Iris pigment epithelial cell (primary cell): ENCODE results near the gene INPP5A.
"Not testable (repeated sequence)": the region's sequence is repeated elsewhere in the genome, so short reads cannot be mapped to it uniquely, and the experiment has no call there.

ENCODE experiments used
- DNase-seq: peaks from one replicate; pipeline ENCODE4 v3.0.0-alpha.2; 2011; ENCODE audit warnings: low read depth

INPP5A gene

DNA sequence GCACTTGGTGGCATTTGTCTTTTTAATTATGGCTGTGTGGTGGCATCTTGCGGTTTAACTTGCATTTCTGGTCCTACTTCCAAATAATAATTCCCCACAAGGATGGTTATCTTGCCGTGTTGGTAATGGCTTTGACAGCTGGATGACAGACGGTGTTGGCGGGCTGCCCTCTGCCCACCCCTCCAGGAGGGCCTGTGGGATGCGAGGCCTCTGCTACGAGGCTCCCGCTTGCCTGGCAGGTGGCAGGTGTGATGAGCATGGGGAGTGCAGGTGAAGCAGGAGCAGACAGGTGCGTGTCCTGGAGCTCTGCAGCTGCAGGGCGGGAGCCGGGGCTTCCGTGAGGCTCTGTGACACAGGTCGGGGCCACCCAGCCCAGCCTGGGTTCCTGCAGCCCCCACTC, 11.8 kb downstream of the INPP5A start:
- DNase-seq: no peak

DNA sequence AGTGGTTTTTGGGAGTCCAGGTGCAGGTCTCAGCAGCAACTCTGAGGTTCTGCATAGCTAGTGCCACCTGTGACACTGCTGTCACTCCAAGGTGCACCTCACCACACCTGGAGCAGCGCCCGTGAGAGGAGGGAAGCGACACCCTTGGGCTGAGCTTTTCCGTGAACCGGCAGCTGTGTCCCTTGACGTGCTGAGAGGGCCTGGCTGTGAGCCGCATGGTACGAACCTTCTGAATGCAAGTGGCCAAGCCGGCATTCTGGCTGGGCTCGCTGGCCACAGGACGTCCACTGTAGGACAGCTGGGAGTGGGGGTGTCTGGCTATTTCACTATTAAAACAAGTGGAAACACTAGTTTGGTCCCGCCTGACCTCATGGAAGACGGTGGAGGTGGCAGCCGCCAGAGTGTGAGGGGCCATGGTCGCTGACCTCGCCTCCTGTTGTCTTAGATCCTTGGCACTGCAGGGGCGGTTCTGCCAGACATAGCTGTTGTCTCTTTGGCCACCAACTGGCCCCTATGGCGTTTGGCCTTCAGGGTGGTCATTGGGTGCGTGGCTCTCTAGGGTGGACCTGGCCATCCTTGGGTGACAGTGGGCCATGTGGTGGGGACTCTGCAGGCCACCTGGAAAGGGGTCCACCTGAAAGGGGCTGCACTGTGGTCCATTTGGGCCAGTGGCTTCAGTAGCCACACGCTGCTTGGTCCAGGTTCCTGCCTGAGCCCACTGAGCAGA, 12.9 kb downstream of the INPP5A start:
- DNase-seq: no peak

DNA sequence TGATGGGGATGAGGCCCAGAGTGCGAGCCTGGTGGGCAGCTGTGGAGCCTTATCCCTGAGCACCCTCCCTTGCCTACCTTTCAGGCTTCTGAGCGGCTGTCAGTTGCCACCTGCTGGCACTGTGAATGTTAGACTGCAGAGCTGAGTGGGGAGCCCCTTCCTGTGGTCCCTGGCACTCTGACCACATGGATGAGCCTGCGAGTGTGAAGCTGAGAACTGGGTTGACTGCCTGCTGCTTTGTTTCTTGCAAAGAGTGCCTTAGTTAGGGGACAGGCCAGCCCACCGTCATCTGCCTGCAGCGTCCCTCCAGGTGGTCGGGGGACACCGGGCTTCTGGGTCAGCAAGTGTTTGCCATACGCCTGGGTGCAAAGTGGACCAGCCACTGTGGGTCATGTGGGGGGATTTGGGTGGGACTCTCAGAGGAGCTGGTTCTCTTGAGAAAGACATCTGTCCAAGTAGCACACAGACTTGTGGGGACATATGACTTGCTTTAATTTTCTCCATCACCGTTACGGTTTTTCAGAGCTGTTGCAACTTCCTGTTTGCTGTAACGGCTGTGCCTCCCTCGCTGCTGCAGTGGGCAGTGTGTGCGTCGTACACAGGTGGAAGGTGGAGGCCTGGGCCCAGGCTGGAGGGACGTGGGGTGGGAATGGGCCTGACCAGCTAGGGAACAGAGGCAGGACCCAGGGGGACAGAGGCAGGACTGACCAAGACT, 13.7 kb downstream of the INPP5A start:
- peak; percentile 28 for DNase-seq

DNA sequence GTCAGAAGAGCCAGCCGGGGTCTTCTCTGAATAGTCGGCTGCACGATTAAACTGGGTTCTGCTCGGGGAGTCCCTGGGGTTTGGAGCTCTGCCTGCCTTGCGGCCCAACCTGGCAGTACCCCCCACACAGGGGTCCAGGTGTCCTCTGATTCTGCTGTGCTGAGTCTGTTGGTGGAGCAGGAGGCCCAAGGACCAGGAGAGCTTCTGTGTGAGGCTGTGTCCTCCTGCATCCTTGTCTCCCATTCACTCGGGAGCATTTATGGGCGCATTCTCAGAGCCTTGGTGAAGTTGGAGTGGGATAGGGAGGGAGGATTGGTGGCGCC, 14.2 kb downstream of the INPP5A start:
- DNase-seq: no peak

DNA sequence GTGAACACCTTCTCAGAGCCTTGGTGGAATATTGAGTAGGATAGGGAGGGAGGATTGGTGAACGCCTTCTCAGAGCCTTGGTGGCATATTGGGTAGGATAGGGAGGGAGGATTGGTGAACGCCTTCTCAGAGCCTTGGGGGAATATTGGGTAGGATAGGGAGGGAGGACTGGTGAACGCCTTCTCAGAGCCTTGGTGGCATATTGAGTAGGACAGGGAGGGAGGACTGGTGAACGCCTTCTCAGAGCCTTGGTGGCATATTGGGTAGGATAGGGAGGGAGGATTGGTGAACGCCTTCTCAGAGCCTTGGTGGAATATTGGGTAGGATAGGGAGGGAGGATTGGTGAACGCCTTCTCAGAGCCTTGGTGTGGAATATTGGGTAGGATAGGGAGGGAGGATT, 15.0 kb downstream of the INPP5A start:
- not testable (repeated sequence) for DNase-seq

DNA sequence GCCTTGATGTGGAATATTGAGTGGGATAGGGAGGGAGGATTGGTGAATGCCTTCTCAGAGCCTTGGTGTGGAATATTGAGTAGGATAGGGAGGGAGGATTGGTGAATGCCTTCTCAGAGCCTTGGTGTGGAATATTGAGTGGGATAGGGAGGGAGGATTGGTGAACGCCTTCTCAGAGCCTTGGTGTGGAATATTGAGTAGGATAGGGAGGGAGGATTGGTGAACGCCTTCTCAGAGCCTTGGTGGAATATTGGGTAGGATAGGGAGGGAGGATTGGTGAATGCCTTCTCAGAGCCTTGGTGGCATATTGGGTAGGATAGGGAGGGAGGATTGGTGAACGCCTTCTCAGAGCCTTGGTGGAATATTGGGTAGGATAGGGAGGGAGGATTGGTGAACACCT, 16.0 kb downstream of the INPP5A start:
- not testable (repeated sequence) for DNase-seq

DNA sequence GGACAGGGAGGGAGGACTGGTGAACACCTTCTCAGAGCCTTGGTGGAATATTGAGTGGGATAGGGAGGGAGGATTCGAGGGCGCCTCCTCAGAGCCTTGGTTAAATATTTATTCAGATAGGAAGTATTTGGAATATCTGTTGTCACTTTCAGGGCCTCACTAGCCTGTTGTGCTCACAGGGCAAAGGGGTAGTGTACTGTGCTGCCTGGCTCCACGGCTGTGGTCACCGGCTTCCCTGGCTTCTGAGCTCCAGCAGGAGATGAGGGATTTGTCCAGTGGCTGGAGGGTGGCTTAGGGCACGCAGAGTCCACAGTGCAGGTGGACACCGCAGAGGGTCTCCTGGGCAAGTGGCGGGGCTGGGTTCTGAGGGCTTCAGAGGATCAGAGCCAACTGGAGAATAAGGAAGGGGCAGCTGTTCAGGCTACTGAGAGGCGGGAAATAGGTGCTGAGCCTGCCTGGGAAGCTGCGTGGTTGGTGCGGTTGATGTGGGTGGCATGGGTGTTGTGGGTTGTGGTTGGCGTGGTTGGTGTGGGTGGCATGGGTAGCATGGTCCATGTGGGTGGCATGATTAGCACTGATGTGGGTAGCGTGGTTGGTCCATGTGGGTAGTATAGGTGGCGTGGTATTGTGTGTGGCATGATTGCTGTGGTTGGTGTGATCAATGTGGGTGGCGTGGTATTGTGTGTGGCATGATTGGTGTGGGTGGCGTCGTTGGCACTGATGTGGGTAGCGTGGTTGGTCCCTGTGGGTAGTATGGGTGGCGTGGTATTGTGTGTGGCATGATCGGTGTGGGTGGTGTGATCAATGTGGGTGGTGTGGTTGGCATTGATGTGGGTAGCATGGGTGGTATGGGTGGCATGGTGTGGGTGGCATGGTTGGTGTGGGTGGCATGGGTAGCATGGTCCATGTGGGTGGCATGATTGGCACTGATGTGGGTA, 16.7 kb downstream of the INPP5A start:
- no peak for DNase-seq

DNA sequence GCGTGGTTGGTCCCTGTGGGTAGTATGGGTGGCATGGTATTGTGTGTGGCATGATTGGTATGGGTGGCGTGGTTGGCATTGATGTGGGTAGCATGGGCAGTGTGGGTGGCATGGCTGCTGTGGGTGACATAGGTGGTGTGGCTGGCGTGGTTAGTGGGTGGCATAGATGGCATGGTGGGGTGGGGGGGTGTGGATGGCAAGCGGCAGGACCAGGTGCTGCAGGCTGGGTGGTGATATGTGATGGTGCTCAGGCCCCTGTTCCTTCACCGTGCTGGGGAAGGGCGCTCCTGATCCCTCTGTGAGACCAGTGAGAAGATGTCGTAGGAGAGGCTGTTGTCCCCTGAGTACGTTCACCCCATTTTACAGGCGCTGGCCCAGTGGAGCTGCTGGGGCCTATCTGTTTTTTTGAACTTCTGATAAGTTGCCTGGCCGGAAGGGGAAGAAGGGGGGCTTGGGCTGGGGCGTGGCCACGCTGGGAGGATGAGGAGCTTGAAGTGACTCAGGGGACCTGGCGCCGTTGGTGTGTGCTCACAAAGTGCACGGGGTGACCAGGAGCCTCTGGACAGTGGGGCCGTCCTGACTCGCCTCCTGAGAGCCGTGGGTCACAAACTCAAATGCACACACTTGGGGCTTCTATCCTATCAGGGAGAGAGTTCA, 17.5 kb downstream of the INPP5A start:
- no peak for DNase-seq

DNA sequence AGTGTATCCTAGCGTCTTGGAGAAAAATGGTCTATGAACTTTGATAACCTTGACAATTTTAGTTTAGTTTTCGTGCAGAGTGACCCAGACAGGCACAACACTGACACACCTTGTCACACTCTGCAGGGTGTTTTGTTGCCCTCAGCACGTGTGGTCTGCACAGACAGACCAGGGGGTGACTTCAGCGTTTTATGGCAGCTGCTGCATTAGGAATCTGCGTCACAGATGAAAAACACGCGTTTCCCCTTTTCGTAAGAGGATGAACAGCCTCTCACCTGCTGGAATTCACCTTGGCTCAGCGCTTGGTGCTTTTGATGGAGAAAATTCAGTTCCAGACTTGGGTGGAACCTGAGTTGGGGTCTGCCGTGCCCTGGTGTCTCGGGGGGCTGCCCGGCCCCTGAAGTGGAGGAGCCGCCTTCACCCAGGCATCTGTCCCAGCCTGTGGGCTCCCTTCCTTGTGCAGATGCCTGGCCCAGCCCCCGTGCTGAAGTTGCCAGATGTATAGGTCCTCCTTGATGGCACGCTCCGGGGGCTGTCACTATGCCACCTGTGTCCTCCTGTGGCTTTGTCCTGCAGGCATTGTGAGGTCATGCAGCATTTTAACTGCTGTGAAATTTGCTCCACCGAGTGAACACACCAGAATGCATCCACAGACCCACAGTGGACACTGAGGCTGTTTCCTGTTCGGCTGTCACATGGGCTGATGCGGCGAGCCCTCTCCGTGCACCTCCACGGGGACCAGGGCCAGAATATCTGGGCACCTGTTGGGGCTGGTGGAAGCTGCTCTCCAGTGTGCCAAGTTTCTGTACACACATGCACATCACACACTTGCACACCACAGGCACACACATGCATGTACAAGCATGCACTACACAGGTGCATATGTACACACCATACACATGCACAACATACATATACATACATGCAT, 18.3 kb downstream of the INPP5A start:
- DNase-seq: no peak

DNA sequence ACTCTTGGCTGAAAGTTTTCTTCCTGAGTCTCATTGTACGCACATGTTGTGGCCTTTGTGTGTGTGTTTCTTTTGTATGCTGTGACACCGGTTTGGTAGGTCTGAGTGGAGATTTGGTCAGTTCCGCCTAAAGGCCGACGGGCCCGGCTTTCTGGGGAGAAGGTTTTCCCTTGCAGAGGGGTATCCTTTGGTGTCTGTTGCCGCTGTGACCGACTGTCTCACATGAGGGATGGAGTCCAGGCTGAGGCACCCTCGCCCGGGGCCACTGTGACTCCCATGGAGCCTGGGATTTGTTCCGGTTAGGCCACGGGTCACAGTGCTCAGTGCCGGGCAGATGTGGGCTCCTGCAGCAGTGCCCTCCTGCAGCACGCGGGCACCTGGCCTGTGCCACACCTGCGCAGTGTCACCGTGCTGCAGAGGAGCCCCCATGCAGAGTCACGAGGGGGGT, 19.4 kb downstream of the INPP5A start:
- no peak for DNase-seq

DNA sequence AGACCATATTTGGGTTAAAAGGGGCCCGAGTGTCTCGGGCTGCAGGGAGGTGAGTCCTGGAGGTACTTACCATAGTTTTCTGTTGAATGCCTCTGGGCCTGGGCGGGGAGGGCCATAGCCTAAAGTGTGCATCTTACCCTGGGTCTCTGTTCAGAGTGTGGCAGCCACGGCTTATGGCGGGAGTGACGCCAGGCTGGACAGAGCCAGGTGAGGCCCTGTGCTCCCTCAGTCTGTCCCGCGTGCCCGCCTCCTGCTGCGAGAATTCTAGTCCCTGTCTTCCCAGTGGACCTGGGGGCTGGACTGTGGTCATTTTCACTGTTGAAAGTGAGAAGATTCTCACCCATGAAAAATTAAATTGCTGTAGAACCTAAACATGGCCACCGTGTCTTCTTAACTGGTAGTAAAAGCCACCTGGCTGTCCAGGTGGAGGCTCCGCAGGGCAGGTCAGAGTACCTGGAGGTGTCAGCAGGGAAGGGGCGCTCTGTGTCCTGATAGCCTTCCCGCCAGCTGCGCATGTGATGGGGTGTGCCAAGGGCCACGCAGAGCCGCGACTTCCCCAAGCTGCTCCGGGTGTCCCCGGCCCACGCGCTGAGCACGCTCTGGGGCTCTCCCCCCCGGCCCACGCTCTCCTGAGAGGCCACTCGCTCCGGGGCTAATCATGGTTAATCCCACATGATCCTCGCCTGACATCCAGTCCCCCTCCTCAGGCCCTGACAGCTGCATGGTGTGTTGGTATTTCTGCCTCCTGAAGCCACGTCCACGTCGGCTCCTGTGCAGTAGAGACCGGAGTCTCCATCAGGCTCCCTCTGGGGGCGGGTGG, 20.3 kb downstream of the INPP5A start:
- no peak for DNase-seq

DNA sequence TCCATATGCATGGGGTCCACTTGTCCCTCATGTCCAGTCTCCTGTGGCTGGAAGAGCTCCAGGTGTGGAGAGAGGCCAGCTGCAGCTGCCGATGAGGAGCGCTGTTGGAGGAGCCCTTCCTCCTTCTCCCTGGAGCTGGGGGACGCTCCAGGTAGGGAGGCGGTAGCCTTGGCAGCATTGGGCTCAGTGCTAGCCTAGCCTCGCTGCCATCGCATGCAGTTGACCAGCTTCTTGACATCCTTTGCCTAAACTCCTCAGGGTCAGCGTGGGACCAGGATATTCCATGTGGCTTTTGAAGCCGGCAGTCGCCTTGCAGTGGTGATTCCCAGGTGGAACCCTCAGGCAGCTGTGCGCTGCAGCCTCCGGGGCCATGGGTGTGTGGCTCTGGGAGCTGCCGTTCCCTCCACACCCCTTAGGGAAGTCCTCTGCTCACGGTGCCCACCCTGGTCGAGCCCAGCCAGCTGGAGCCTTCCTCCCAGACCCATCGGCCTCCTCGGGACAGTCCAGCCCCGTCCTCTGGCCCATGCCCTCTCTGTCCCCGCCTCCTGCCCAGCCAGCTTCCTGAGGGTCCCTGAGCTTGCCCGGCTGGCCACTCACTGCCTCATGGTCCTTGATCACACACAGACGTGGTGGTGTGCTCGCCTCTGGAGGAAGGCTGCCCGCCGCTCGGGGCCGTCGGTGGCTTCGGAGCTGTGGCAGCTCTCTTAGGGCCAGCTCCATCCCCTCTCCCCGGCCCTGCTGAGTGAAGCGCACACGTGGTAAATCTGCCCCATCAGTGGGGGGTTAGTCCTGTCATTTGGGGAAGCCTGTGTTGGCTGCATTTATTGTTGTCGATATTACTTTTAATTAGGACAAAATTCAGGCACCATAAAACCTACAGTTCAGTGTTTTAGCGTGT, 21.2 kb downstream of the INPP5A start:
- no peak for DNase-seq

DNA sequence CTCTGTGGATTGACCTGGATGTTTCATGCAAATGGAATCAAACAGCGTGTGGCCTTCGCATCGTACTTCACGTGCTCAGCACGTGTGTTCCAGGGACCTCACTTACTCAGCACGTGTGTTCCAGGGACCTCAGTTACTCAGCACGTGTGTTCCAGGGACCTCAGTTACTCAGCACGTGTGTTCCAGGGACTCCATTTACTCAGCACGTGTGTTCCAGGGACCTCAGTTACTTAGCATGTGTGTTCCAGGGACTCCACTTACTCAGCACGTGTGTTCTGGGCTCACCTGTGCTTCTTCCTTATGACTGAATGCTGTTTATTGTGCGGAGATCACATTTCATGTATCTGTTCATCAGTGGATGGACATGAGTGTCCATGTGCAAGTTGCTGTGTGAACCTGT, 22.0 kb downstream of the INPP5A start:
- no peak for DNase-seq

DNA sequence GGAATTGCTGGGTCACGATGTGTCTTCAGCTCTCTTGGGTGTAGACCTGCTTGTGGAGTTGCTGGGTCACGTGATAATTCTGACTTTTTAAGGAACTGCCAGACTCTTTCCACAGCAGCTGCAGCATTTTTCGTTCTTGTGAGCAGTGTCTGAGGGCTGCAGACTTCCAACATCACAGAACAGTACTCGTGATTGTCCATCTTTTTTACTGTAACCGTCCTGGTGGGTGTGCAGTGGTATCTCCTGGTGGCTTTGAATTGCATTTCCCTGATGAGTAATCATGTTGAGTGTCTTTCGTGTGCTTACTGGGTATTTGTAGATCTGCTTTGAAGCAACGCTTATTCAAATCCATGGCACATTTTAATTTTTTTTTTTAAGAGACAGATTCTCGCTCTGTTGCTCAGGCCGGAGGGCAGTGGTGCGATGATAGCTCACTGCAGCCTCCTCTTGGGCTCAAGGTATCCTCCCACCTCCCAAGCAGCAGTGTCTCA, 22.7 kb downstream of the INPP5A start:
- no peak for DNase-seq

DNA sequence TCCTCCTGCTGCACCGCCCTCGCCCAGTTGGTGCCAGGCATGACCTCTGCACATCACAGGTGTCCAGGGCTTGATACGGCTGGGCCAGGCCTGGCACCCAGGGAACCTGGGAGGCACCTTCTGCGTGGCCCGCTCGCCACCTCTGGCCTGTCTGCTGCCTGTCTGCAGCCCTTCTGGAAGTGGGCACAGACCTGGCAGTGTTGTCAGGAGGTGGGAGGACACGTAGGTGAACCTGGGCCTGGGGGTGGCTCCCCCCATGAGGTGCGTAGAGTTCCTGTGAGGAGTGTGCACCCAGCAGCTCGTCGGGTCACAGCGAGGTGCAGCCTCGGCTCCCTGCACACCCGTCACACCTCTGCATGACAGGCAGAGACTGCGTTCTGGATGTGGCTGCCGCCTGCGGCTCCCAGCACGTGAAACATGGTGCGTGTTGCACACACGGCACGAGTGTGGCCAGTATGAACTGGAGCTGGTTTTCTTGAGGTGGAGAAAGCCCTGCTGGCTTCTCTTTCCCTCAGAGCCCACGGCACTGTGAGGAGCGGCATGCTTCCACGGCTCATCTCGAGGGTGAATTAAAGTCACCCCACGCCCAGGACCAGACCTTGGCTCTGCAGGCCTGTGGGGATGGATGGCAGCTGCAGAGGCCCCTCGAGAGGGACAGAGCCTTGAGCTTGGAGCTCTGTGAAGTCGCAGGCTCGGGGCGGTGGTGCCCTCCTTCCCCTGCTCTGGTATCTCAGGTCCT, 24.8 kb downstream of the INPP5A start:
- no peak for DNase-seq

DNA sequence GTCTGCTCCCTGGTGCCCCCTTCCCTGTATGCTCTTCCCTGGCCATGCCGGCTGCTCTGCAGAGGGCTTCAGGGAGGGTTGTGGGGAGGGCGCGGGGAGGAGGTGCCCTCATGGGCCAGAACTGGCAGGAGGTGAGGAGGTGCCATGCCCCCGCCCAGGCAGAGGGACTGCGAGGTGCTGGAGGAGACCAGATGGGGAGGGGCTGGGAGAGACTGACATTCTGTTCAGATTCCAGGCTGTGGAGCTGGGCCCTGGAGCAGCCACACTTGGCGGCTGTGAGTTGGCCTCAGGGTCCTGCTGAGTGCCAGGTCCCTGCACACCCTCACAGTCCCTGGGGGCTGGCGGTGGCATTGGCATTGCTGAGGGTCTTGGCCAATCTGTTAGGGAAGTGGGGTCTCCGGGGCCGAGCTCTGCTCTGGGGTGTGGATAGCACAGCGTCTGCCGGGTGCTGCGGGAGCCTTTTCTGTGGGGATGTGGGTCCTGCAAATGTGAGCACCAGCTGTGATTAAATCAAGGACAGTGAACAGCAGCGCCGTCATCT, 25.4 kb downstream of the INPP5A start:
- DNase-seq: no peak

DNA sequence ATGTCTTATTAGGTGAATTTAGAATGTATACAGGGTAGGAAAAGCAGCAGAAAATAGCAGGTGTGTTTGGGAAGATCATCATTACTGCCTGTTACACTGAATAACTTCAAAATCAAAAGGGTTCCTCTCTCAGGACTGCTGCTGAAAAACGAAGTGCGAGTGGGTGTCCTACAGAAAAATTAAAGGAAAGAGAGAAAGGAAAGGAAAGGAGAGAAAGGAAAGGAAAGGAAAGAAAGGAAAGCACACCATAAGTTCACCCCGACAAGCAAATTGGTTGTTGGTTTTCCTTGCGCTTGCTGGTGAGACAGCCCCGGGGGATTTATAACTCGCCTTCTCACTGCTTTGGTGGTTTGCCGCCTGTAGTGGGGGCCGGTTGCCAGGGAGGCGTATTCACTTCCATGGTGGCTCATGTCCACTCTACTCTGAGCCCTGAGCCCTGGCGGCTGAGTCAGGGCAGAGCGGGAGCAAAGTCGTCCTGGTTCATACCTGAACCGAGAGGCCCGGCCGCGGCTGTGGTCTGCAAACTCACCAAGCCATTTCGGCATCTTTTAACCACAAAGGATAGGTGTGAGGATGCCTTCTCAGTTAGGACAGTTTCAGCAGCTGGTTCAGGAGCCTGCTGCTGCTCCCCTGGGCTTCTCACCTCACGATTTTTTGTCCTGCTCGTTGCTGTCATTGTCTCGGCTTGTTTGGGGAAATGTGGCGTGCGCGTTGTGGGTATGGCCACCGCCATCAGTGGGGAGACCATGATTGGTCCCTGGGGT, 26.1 kb downstream of the INPP5A start:
- DNase-seq: no peak
